Renal pelvis (tissue), 4 donors: Measurements from ENCODE around the gene C15orf61. TPM values are rescaled to one million over a fixed set of nuclear protein-coding genes. Genes with fewer than 3 reads are reported as not detected.
A peak's percentile ranks its signal among the peaks of the same experiment; 100 is the strongest.

Experiments used
- DNase-seq: peaks from one replicate; pipeline ENCODE4 v3.0.0-alpha.2; 2013
- polyA plus RNA-seq, 3 donors: library from polyadenylated mRNA; unstranded; fragments of 120-200 nt; gene quantifications; one replicate each; pipeline ENCODE4 v1.2.1, GENCODE V29; 2013; ENCODE audit not compliant: insufficient read length in 3 of 3

C15orf61 gene
- polyA plus RNA-seq, 3 donors = 5.2 to 6.1 (median 6.1) TPM

DNA sequence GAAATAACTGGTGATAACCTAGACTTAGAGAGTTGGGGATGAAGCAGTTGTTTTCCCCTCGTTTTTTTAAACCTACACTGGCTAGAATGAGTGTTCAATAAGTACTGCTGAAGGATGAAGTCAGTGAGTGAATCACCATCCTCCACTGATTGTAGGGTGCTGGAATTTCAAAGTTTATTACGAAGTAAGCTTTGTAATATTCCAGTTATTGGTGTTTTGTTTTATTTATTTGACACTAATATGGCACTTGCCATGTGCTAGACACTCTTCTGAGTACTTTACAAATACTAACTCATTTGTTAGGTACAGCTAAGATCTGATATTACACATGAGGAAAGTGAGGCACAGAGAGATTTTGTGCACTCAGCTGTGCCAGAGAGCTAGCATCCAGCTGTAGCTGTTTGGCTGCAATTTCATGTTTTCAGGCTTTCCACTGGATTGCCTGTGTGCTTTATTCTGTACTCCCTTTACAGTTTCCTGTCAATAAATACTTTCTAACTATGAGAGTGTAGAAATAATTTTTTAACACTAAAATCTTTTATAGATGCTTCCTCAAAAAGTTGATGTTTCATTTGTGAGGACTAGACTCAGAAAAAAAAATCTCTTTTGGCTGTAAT, 27.4 kb downstream of the C15orf61 start:
- no peak for DNase-seq

DNA sequence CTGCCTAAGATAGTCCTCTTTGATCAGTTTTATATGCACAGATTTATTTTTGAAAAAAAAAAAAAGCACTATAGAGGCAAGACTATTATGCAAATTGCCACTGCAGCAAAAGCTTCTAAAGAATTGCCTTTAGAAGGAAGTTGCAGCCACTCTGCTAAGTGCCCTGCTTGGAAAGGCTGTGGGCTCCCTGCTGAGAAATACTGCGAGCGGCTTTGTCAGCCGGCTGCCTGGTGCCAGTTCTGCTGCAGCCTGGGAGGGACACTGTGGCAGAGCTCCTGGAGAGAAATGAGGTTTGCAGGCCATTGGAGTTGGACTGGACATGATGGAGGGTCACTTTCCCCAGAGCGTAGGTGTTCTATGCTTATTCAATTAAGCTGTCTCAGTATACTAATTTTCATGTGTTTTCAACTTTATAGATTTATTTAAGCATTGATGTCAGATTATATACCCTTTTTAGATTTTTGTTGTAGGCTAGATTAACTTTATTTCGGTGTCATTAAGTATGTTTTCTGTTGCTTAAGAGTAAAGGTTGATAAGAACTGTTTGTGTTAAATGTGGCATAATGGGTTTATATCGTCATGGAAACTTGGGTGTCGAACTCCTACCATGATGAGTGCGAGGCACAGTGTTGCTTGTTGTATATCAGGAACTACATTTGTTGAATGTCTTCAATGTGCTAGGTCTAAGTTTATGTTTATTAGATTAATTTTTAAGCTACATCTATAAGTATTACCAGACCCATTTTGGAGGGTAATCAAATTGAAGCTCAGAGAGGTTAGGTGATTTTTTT, 28.1 kb downstream of the C15orf61 start:
- no peak for DNase-seq

- no peak for DNase-seq
Measured at GRCh38 chr15:67549736-67550135, 28.8 kb downstream of the C15orf61 start.

DNA sequence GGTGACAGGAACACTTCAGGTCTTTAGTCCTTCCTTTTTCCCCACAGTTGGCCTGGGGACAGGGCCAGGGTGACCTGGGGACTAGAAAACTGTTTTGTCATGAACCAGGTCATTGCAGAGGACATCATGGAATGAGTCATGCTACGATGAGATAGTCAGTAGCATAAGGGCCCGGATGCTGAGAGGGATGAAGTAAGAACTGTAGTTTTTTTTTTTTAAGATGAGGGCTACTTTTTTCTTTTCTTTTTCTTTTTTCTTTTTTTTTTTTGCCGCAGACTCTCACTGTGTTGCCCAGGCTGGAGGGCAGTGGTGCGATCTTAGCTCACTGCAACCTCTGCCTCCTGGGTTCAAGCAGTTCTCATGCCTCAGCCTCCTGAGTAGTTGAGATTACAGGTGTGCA, 29.6 kb downstream of the C15orf61 start:
- no peak for DNase-seq

DNA sequence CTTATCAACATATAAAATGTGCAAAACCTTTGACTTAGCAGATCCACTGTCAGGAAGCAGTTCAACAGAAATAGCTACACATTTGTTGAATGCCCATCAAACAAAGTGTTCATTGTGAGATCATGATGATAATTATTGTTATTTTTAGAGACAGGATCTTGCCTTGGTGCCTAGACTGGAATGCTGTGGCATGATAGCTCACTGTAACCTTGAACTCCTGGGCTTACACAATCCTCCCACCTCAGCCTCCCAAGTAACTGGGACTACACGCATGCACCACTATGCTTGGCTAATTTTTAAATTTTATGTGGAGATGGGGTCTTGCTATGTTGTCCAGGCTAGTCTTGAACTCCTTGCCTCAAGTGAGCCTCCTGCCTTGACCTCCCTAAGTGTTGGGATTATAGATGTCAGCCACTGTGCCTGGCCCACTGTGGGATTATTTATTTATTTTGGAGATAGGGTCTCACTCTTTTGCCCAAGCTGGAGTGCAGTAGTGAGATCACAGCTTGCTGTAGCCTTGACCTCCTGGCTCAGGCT, 30.3 kb downstream of the C15orf61 start:
- no peak for DNase-seq

- no peak for DNase-seq
Measured at GRCh38 chr15:67554580-67554979, 33.6 kb downstream of the C15orf61 start.

DNA sequence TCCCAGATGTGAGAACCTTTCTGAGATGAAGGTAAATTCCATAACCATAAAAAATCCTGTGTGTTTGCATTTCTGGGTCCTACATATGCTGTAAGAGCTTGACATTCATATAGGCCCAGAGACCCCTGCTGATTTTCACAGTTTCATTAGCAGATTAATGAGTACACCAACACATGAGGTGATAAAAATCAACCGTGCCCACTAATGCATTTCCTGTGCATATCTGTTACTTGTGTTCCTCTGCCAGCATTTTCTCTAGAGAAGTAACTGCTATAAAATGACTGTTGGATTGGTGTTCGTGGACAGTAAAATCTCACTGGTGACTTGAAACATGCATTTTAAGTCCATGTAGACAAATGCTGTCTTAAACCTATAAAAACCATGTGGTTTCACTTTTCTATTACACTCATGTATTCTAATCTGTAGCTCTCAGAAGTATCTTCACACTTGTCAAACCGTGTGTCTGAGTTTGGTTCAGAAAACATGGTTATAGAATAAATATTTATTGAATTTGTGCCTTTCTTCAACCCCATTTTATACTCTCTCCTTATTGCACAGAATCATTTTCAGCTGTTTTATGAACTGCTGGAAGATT, 36.1 kb downstream of the C15orf61 start:
- no peak for DNase-seq

DNA sequence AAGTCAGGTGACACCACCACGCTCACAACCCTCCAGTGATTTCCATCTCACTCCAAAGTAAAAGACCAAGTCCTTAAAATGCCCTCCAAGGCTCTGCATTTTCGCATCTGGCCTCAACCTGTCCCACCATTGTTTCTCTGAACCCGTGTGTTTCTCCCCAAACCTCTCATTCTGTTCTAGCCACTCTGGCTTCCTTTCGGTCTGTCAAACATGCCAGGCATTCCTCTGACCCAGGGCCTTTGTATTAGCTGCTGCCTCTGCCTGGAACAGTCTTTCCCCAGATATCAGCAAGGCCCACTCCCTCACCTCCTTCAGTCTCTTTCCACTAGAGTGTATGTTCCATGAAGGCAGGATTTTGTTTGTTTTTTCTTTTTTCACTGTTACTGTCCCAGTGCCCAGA, 37.6 kb downstream of the C15orf61 start:
- DNase-seq = no peak

GRCh38 chr15:67559158-67559557, 38.2 kb downstream of the C15orf61 start:
- DNase-seq = no peak

GRCh38 chr15:67559576-67559975, 38.6 kb downstream of the C15orf61 start:
- DNase-seq = no peak

- DNase-seq = no peak
Measured at GRCh38 chr15:67560320-67560719, 39.4 kb downstream of the C15orf61 start.

DNA sequence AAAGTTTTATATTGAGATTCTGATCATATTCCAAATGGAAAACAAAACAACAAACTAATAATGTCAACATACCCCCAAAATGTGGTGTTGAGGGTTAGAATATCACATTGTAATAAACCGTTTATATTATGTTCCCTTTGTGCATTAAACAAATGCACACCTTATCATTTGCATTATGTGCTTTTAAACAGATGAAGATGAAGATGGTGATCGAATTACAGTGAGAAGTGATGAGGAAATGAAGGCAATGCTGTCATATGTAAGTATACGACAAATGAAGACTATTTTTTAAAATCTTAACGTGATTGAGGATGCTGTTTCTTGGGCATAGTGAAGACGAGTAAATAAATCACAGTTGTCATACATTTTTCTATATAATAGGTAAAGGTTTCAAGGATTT, 42.2 kb downstream of the C15orf61 start:
- DNase-seq = no peak

GRCh38 chr15:67564021-67564967, 43.4 kb downstream of the C15orf61 start:
- no peak for DNase-seq

GRCh38 chr15:67564968-67565345, 44.0 kb downstream of the C15orf61 start:
- no peak for DNase-seq

DNA sequence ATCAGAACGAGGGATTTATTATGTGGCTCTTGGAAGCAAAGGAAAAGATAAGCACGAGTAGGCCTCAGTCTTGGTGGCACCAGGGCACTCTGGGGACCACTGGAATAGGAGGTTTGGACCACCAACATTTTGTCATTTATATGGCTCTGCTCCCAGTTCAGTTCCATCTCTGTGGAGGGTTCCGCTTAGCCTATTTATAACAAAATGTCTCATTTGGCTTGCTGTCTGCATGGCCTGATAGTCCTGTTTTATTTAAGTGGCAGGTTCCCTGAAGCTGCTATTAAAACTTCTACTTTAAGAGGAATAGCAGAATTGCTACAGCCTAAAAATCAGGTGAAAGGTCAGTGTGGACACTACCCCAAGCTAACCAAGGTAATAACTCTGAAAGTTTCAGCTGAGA, 48.7 kb downstream of the C15orf61 start:
- peak; percentile 26 for DNase-seq

DNA sequence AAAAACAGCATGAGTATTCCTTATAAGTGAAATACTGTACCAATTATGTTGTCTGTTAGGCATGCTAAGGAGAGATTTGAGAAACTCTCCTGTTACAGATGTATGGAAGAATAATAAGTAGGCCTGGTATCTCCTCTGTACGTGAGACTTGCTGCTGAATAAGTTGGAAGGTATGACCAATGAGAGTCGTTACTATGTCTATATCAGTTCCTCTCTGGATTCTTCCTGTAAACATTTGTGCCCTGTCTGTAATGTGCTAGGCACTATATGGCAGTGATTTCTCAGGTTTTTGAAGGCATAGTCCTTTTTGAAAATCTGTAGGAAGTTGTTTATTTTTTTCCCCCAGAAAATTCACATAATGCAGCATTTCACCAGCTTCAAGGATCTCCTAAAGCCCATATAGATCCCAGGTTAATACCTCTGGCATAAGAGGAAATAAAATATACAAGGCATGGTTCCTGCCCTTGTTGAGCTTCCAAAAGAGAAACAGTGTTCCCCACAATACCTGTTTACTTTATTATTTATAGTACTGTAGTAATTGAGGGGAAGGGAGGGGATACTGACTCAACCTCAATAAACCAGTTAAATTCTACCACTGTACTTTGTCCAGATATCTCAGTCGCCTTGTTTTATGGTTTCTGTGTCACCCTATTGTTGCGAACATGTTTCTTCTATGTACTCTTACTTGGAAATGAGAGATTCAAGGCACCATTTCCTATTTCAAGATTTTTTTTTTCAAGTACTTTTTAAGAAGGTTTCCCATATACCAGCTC, 50.1 kb downstream of the C15orf61 start:
- DNase-seq = no peak

DNA sequence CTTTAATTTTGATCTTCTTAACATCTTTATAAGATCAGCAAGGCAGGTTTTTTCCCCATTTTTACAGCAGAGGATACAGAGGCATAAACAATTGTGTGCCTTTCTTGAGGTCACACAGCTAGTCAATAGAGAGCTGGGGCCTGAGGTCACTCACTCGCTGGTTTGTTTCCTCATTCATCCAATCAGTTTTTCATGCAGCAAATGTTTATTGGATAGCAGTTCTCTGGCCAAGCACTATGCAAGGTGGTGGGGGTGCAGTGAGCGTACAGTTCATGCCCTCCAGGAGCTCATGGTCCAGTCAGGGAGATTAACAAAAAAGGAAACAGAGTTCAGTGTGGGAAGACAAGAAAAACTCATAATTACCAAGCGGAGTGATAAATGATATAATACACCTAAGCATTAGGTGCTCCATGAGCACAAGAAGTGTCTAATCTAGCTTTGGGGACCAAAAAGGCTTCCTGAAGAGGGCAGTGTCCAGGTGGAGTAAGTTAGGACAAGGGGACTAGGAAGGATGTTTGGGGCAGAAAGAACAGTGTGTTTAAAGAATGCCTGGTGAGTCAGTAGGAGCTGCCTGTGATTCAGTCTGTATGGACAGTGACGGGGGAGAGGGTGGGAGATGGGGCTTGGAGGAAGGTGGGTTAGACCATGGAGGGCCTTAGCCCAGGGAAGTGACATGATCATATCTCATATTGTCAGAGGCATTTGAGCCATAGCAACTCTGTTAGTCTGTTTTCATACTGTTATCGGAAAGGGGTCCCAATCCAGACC, 50.9 kb downstream of the C15orf61 start:
- DNase-seq = no peak

DNA sequence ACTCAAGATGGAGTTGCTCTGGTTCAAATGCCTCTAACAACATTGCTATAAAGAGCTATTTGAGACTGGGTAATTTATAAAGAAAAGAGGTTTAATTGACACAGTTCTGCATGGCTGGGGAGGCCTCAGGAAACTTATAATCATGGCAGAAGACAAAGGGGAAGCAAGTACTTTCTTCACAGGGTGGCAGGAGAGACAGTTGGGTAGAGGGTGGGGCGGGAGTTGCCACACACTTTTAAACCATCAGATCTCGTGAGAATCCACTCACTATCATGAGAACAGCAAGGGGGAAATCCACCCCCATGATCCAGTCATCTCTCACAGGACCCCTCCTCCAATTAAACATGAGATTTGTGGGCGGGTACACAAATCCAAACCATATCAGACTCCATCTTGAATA, 52.3 kb downstream of the C15orf61 start:
- no peak for DNase-seq

DNA sequence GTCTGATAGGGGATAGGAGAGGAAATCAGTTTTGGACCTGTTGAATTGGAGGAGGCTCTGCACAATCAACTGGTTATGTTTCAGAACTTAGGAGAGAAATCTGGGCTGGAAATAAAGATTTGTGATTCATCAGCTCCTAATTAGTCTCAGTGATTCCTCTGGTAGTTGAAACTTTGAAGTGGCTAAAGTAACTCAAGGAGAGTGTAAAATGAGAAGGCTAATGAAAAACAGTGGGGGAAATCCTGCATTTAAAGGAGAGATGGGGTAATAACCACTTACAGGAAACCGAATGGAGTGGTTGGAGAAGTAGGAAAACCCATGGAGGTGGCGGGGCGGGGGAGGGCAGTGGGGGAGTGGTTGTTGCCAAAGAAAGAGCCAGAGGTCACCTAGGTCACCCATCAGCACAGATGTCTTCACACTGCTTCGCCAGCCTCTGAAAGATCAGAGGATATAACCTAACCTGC, 54.1 kb downstream of the C15orf61 start:
- no peak for DNase-seq

DNA sequence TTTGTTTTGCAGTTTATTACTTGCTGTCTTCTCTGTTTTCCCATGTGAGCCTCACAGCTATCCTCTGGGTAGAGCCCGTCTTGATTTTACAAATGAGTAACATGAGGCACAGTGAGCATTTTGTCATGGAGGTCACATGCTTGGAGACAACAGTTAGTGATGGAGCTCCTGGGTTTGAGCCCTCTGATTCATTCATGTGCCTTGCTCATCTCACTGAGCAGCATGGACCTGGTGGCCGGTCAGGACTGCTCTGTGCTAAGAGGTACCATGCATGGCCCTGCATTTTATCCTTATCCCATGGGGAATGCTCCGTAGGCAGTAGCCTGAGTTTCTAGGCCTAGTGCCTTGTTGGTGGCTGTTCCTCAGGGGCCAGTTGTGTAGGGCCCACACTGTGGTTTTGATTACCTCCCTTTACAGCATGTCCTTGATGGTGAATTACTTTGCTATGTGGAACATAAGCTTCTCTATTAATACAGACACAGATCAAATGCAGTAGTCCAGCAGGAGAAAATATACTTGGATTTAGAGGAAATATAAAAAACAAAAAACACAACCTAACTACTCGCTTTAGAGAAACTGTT, 57.2 kb downstream of the C15orf61 start:
- no peak for DNase-seq
